WTC11 (cell line): ENCODE results near the gene CSF1R. TPM values are rescaled to one million over a fixed set of nuclear protein-coding genes. Genes with fewer than 3 reads are reported as not detected.
A peak's percentile ranks its signal among the peaks of the same experiment; 100 is the strongest.

Experiments used
- ATAC-seq: fragments of 200-7000 bp; cut with Tn5 transposase; 2 replicates; pipeline ENCODE4 v1.10.0; 2021; ENCODE audit warnings: mild to moderate bottlenecking, moderate library complexity
- CTCF ChIA-PET: fragments of 300-600 bp; sonication (Branson Sonifier 250); formaldehyde crosslinking; loops from one replicate; lab custom pipeline; 2021; ENCODE audit warnings: antibody characterized with exemption; lab: Charles Lee
- POLR2A ChIA-PET: fragments of 350-600 bp; sonication (Branson Sonifier 250); formaldehyde crosslinking; loops from one replicate; lab custom pipeline; 2021; ENCODE audit warnings: antibody characterized with exemption; lab: Charles Lee
- DNase-seq: peaks from one replicate; pipeline ENCODE4 v3.0.0; 2021; ENCODE audit warnings: low spot score
- H3K27ac Mint-ChIP-seq: 2 replicates; pipeline ENCODE4 v1.8.0; 2021; ENCODE audit warnings: mixed read lengths
- H3K27me3 Mint-ChIP-seq: 2 replicates; pipeline ENCODE4 v1.8.0; 2021; ENCODE audit warnings: low read depth, mild to moderate bottlenecking, moderate library complexity, mixed read lengths
- H3K36me3 Mint-ChIP-seq: 2 replicates; pipeline ENCODE4 v1.8.0; 2021; ENCODE audit warnings: mixed read lengths
- H3K4me1 Mint-ChIP-seq: 2 replicates; pipeline ENCODE4 v1.8.0; 2022; ENCODE audit warnings: mixed read lengths
- H3K4me3 Mint-ChIP-seq: 2 replicates; pipeline ENCODE4 v1.8.0; 2021; ENCODE audit warnings: mild to moderate bottlenecking, moderate library complexity, mixed read lengths
- H3K9me3 Mint-ChIP-seq: 2 replicates; pipeline ENCODE4 v1.8.0; 2021; ENCODE audit warnings: mixed read lengths
- AFF4 ChIP-seq: sonication (generic); formaldehyde crosslinking; IDR thresholded peaks from 2 replicates; pipeline ENCODE4 v1.8.1; 2023; ENCODE audit warnings: mild to moderate bottlenecking, missing genetic modification reagents, borderline replicate concordance
- CBFB ChIP-seq: sonication (generic); formaldehyde crosslinking; IDR thresholded peaks from 2 replicates; pipeline ENCODE4 v1.8.1; 2022; ENCODE audit warnings: mild to moderate bottlenecking, low read depth, missing genetic modification reagents
- GABPB1 ChIP-seq: sonication (generic); formaldehyde crosslinking; IDR thresholded peaks from 2 replicates; pipeline ENCODE4 v1.8.1; 2023; ENCODE audit warnings: mild to moderate bottlenecking, missing genetic modification reagents
- JUN ChIP-seq: sonication (generic); formaldehyde crosslinking; IDR thresholded peaks from 2 replicates; pipeline ENCODE4 v1.8.0; 2023; ENCODE audit warnings: mild to moderate bottlenecking, missing genetic modification reagents
- MLX ChIP-seq: sonication (generic); formaldehyde crosslinking; IDR thresholded peaks from 2 replicates; pipeline ENCODE4 v1.8.1; 2023; ENCODE audit warnings: mild to moderate bottlenecking, missing genetic modification reagents, moderate library complexity
- NR2C2 ChIP-seq: sonication (generic); formaldehyde crosslinking; IDR thresholded peaks from 2 replicates; pipeline ENCODE4 v1.8.0; 2022; ENCODE audit warnings: mild to moderate bottlenecking, missing genetic modification reagents
- TEAD1 ChIP-seq: sonication (generic); formaldehyde crosslinking; IDR thresholded peaks from 2 replicates; pipeline ENCODE4 v1.8.0; 2022; ENCODE audit warnings: mild to moderate bottlenecking, missing genetic modification reagents
- USF2 ChIP-seq: sonication (generic); formaldehyde crosslinking; IDR thresholded peaks from 2 replicates; pipeline ENCODE4 v1.8.1; 2023; ENCODE audit warnings: mild to moderate bottlenecking, missing genetic modification reagents, moderate library complexity
- ZNF138 ChIP-seq: sonication (generic); formaldehyde crosslinking; conservative IDR thresholded peaks from 2 replicates; pipeline ENCODE4 v1.8.1; 2022; ENCODE audit warnings: mild to moderate bottlenecking, moderate library complexity, missing genetic modification reagents
- ZNF263 ChIP-seq: sonication (generic); formaldehyde crosslinking; IDR thresholded peaks from 2 replicates; pipeline ENCODE4 v1.8.1; 2022; ENCODE audit warnings: low read depth, mild to moderate bottlenecking, moderate library complexity, missing genetic modification reagents
- ZNF396 ChIP-seq: fragments of 250-450 bp; sonication (Bioruptor Pico); IDR thresholded peaks from 2 replicates; pipeline ENCODE4 v1.8.0; 2021; ENCODE audit warnings: mild to moderate bottlenecking, moderate library complexity, borderline replicate concordance
- ZNF671 ChIP-seq: fragments of 250-450 bp; sonication (Bioruptor Pico); IDR thresholded peaks from 2 replicates; pipeline ENCODE4 v1.8.0; 2021; ENCODE audit warnings: mild to moderate bottlenecking
- ZSCAN18 ChIP-seq: fragments of 250-450 bp; sonication (Bioruptor Pico); IDR thresholded peaks from 2 replicates; pipeline ENCODE4 v2.1.2; 2022; ENCODE audit warnings: mild to moderate bottlenecking, moderate library complexity
- total RNA-seq: library from RNA; stranded (reverse); gene quantifications from 3 replicates; pipeline ENCODE4 v1.2.3, GENCODE V29; 2021

CSF1R gene
- total RNA-seq, 1 experiment from 2014 or later = 0.20 TPM

GRCh38 chr5:150122536-150123481, 36.5 kb upstream of the CSF1R start (continued):
- TF ChIP-seq AFF4 (CRISPR knock-in tag) (no peak), ZNF138 (CRISPR knock-in tag) (no peak), ZSCAN18 (CRISPR knock-in tag) (no peak), TEAD1 (CRISPR knock-in tag) (no peak), ZNF263 (CRISPR knock-in tag) (no peak), NR2C2 (no peak)

GRCh38 chr5:150122158-150122510, 35.8 kb upstream of the CSF1R start:
- no peaks in the 10 kb centered on the region for H3K36me3 Mint-ChIP-seq
- CTCF ChIA-PET = interaction anchor here (0.5 to 1.8 kb wide), 28 partner anchors 8 to 134 kb away, joined by 3 to 16 read pairs (median 4); no protein-coding TSS in a partner anchor
- H3K9me3 Mint-ChIP-seq = no peaks in the 10 kb centered on the region
- no peak overlapping the region for H3K27ac Mint-ChIP-seq
- POLR2A ChIA-PET = no interaction called here
- no peaks in the 10 kb centered on the region for H3K27me3 Mint-ChIP-seq
- no peak overlapping the region for H3K4me3 Mint-ChIP-seq
- ATAC-seq = peak; percentile 92
- DNase-seq = peak; percentile 65
- 0 out of 2 replicates have a peak, but pooled peaks have one; percentile 18 for TF ChIP-seq GABPB1
- no peak for TF ChIP-seq JUN (CRISPR knock-in tag)
- peaks cover 10% of the 10 kb centered on the region for H3K4me1 Mint-ChIP-seq

- DNase-seq (no peak), ATAC-seq (no peak)
- no peaks in the 10 kb centered on the region for H3K27me3 Mint-ChIP-seq
- no peaks in the 10 kb centered on the region for H3K9me3 Mint-ChIP-seq
- peaks cover 10% of the 10 kb centered on the region for H3K4me1 Mint-ChIP-seq
- no peak for TF ChIP-seq CBFB (CRISPR knock-in tag)
- TF ChIP-seq MLX (CRISPR knock-in tag) = no peak
- no peak for TF ChIP-seq USF2
- TF ChIP-seq ZNF671 = no peak
- no peak for TF ChIP-seq ZNF396 (CRISPR knock-in tag)
- H3K4me3 Mint-ChIP-seq = no peak overlapping the region
- ChIA-PET CTCF (interaction anchor here (0.6 to 1.8 kb wide), 20 partner anchors 8 to 135 kb away, joined by 3 to 16 read pairs (median 4); no protein-coding TSS in a partner anchor), POLR2A (no interaction called here)
- no peaks in the 10 kb centered on the region for H3K36me3 Mint-ChIP-seq
- no peak overlapping the region for H3K27ac Mint-ChIP-seq
These were observed 35.2 kb upstream of the CSF1R start for GRCh38 chr5:150121448-150122157.
